Left ventricle myocardium inferior (tissue), 1 donor: Measurements from ENCODE around the gene CYP2W1. TPM values are rescaled to one million over a fixed set of nuclear protein-coding genes. Genes with fewer than 3 reads are reported as not detected.
"Not testable (repeated sequence)": the region's sequence is repeated elsewhere in the genome, so short reads cannot be mapped to it uniquely, and the experiment has no call there.

Experiments
- DNase-seq: peaks from one replicate; pipeline ENCODE4 v3.0.0-alpha.2; 2020
- H3K27ac ChIP-seq: fragments of 200-600 bp; replicated peaks from 2 replicates; pipeline ENCODE4 v1.8.0; 2021
- H3K27me3 ChIP-seq: fragments of 200-600 bp; 2 replicates; pipeline ENCODE4 v1.8.0; 2021; ENCODE audit warnings: low read depth
- H3K36me3 ChIP-seq: fragments of 200-600 bp; 2 replicates; pipeline ENCODE4 v1.8.0; 2021
- H3K4me1 ChIP-seq: fragments of 200-600 bp; 2 replicates; pipeline ENCODE4 v1.8.0; 2021
- H3K4me3 ChIP-seq: fragments of 200-600 bp; 2 replicates; pipeline ENCODE4 v1.8.0; 2021; ENCODE audit warnings: mild to moderate bottlenecking, moderate library complexity
- H3K9me3 ChIP-seq: fragments of 200-600 bp; replicated peaks from 2 replicates; pipeline ENCODE4 v1.8.0; 2021
- intact Hi-C: fragments of 100-400 bp; cut with micrococcal nuclease; formaldehyde crosslinking; loops from one replicate; pipeline ENCODE4 v1.11.0; 2022
- total RNA-seq: library from RNA; stranded (reverse); fragmentation: NEBNext Ultra II Directional; extraction: Animal tissue kit (Norgen Biotek cat#: 25700); gene quantifications from one replicate; pipeline ENCODE4 v1.2.1, GENCODE V29; 2021
- TF ChIP-seq, protein P1 (sequence below): fragments of 200-600 bp; IDR thresholded peaks from 2 replicates; pipeline ENCODE4 v1.8.0; 2021; ENCODE audit warnings: antibody characterized with exemption, mild to moderate bottlenecking, borderline replicate concordance
- donor health status: DM: no; HTN: yes; CAD: no; lungs with severe emphysema.

CYP2W1 gene
- total RNA-seq, 1 donor from 2014 or later, result not detected

DNA sequence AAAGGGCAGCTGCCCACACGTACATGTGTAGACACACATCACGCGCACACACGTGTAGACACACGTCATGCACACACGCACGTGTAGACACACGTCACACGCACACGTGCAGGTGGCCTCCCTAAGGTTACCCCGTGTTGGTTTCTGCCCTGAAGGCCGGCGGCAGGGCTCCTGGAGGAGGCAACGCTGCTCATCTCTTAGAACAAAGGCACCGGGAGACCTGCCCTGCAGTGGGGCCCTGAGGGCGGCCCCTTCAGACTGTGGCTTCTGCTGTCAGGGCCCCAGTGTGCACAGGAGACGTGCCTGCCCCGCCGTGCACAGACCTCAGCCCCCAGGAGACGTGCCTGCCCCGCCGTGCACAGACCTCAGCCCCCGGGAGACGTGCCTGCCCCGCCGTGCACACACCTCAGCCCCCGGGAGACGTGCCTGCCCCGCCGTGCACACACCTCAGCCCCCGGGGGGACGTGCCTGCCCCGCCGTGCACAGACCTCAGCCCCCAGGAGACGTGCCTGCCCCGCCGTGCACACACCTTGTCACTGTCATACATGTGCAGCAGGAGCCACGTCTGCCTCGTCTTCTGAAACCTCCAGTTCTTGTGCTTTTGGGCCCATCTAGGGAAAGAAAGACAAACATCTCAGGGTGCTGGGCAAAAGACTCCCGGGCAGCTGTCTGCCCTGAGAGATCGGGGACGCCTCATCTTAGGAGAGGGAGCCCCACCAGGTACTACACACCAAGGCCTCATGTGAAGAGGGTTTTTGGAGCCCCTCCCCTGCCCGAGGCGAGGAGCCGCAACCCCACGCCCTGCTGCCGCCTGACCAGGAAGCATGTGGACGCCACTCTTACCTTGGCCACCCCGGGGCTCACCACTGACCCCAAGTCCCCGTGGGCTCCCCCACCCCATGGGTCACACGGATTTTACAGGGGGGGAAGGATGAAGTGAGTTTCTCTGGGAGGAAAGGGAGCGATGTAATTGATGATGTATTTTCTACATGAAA lies 17.3 kb downstream of the CYP2W1 start:
- H3K27me3 ChIP-seq, result no peaks in the 10 kb centered on the region
- no peak for DNase-seq
- H3K9me3 ChIP-seq, result no peaks in the 10 kb centered on the region
- no peak overlapping the region for H3K27ac ChIP-seq
- H3K4me3 ChIP-seq, result no peak overlapping the region
- H3K36me3 ChIP-seq, result peaks cover 29% of the 10 kb centered on the region
- intact Hi-C loops, result no loop called here
- H3K4me1 ChIP-seq, result peaks cover 8% of the 10 kb centered on the region
- TF ChIP-seq, protein P1, sequence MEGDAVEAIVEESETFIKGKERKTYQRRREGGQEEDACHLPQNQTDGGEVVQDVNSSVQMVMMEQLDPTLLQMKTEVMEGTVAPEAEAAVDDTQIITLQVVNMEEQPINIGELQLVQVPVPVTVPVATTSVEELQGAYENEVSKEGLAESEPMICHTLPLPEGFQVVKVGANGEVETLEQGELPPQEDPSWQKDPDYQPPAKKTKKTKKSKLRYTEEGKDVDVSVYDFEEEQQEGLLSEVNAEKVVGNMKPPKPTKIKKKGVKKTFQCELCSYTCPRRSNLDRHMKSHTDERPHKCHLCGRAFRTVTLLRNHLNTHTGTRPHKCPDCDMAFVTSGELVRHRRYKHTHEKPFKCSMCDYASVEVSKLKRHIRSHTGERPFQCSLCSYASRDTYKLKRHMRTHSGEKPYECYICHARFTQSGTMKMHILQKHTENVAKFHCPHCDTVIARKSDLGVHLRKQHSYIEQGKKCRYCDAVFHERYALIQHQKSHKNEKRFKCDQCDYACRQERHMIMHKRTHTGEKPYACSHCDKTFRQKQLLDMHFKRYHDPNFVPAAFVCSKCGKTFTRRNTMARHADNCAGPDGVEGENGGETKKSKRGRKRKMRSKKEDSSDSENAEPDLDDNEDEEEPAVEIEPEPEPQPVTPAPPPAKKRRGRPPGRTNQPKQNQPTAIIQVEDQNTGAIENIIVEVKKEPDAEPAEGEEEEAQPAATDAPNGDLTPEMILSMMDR, result no peak

DNA sequence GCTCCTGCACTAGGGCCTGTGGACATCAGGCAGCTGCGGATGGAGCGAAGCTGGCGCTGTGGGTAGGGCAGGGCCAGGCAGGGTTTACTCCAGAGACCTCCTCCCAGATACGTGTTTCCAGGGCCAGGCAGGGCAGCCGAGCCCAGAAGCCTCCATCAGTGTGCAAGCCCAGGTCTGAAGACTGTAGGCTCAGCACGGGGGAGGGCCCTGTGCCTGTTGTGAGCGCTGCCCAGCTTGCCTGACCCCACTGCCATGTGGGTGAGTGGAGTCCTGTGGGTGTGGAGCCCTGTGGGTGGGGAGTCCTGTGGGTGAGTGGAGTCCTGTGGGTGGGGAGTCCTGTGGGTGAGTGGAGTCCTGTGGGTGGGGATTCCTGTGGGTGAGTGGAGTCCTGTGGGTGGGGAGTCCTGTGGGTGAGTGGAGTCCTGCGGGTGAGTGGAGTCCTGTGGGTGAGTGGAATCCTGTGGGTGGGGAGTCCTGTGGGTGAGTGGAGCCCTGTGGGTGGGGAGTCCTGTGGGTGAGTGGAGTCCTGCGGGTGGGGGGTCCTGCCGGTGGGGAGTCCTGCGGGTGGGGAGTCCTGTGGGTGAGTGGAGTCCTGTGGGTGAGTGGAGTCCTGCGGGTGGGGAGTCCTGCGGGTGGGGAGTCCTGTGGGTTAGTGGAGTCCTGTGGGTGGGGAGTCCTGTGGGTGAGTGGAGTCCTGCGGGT lies 18.2 kb downstream of the CYP2W1 start:
- H3K9me3 ChIP-seq, H3K27ac ChIP-seq, H3K4me1 ChIP-seq, H3K4me3 ChIP-seq, DNase-seq, intact Hi-C loops, H3K27me3 ChIP-seq: not testable (repeated sequence)
- H3K36me3 ChIP-seq, result peaks cover 25% of the 10 kb centered on the region

GRCh38 chr7:1002026-1002425 lies 19.0 kb downstream of the CYP2W1 start:
- H3K4me3 ChIP-seq, DNase-seq, H3K27me3 ChIP-seq, H3K9me3 ChIP-seq, H3K4me1 ChIP-seq, H3K27ac ChIP-seq, intact Hi-C loops: not testable (repeated sequence)
- H3K36me3 ChIP-seq, result peaks cover 24% of the 10 kb centered on the region

- not testable (repeated sequence) for H3K27me3 ChIP-seq
Measured at GRCh38 chr7:1002445-1002844, 19.5 kb downstream of the CYP2W1 start.

GRCh38 chr7:1004018-1004852 lies 21.3 kb downstream of the CYP2W1 start:
- no peak overlapping the region for H3K4me3 ChIP-seq
- no peaks in the 10 kb centered on the region for H3K27me3 ChIP-seq
- intact Hi-C loops, result no loop called here
- H3K27ac ChIP-seq, result no peak overlapping the region
- peaks cover 8% of the 10 kb centered on the region for H3K4me1 ChIP-seq
- TF ChIP-seq, protein P1, result no peak
- no peaks in the 10 kb centered on the region for H3K9me3 ChIP-seq
- DNase-seq, result no peak
- peaks cover 29% of the 10 kb centered on the region for H3K36me3 ChIP-seq

More at GRCh38 chr7:1002445-1002844, 19.5 kb downstream of the CYP2W1 start:
- intact Hi-C loops, H3K27ac ChIP-seq, H3K4me1 ChIP-seq, DNase-seq, H3K9me3 ChIP-seq, H3K4me3 ChIP-seq: not testable (repeated sequence)
- peaks cover 24% of the 10 kb centered on the region for H3K36me3 ChIP-seq

GRCh38 chr7:1005303-1005702 lies 22.3 kb downstream of the CYP2W1 start:
- H3K36me3 ChIP-seq, result peaks cover 31% of the 10 kb centered on the region
- TF ChIP-seq, protein P1, result no peak

More at GRCh38 chr7:1005303-1005702, 22.3 kb downstream of the CYP2W1 start:
- peaks cover 8% of the 10 kb centered on the region for H3K4me1 ChIP-seq
- DNase-seq, result no peak
- H3K4me3 ChIP-seq, result no peak overlapping the region
- H3K27me3 ChIP-seq, result no peaks in the 10 kb centered on the region
- H3K27ac ChIP-seq, result no peak overlapping the region
- H3K9me3 ChIP-seq, result no peaks in the 10 kb centered on the region
- intact Hi-C loops, result no loop called here
